Thyroid gland (tissue), 4 donors: ENCODE measurements around the gene FTSJ1. TPM values are rescaled to one million over a fixed set of nuclear protein-coding genes. Genes with fewer than 3 reads are reported as not detected.
"Not testable (repeated sequence)": the region's sequence is repeated elsewhere in the genome, so short reads cannot be mapped to it uniquely, and the experiment has no call there.

Source experiments
- DNase-seq, 2 donors: peaks; one replicate each; pipeline ENCODE4 v3.0.0-alpha.2; 2019
- H3K27ac ChIP-seq, 3 donors: fragments of 200-600 bp; sonication (generic); 1 replicate in 2 of 3; 2 replicates in 1 of 3; pipeline ENCODE4 v1.5.1; 2016 to 2019; ENCODE audit warnings: mild to moderate bottlenecking in 1 of 3, moderate library complexity in 1 of 3
- H3K27me3 ChIP-seq: fragments of 200-600 bp; sonication (generic); one replicate; pipeline ENCODE4 v1.5.1; 2019
- H3K36me3 ChIP-seq, 2 donors: fragments of 200-600 bp; sonication (generic); one replicate each; pipeline ENCODE4 v1.5.1; 2016 to 2019
- H3K4me1 ChIP-seq, 2 donors: fragments of 200-600 bp; sonication (generic); one replicate each; pipeline ENCODE4 v1.5.1; 2017 to 2019
- H3K4me3 ChIP-seq, 3 donors: fragments of 200-600 bp; sonication (generic); replicated peaks in 1 of 3; 1 replicate in 2 of 3; 2 replicates in 1 of 3; pipeline ENCODE4 v1.5.1; 2016; ENCODE audit warnings: mild to moderate bottlenecking in 1 of 3
- H3K9me3 ChIP-seq: fragments of 200-600 bp; sonication (generic); one replicate; pipeline ENCODE4 v1.5.1; 2017
- CTCF ChIP-seq, 6 experiments: fragments of 200-600 bp in 3 of 6; fragments of 450-650 bp in 3 of 6; sonication (generic) in 3 of 6; IDR thresholded peaks; one replicate each; pipeline ENCODE4 v1.5.1; 2016 to 2019; ENCODE audit warnings: antibody characterized with exemption in 6 of 6, mild to moderate bottlenecking in 2 of 6, inconsistent platforms in 1 of 6, moderate library complexity in 1 of 6
- POLR2A ChIP-seq, 2 donors: fragments of 450-650 bp; IDR thresholded peaks; one replicate each; pipeline ENCODE4 v1.6.1; 2017; ENCODE audit warnings: antibody characterized with exemption in 2 of 2, mild to moderate bottlenecking in 2 of 2, moderate library complexity in 1 of 2
- WGBS, 2 donors: methylation state at CpG; one replicate each; pipeline ENCODE4 v1.1.5; 2017; 5-methylcytosine and 5-hydroxymethylcytosine counted together
- intact Hi-C: fragments of 100-400 bp; cut with DNase I; formaldehyde crosslinking; loops from one replicate; pipeline ENCODE4 v1.15.1; 2023
- total RNA-seq, 4 donors: library from RNA; depleted of rRNA; stranded (reverse); fragments of >200 nt; gene quantifications; one replicate each; pipeline ENCODE4 v1.2.3, GENCODE V29; 2016

The FTSJ1 gene
- 10 to 100 TPM; 45.9 to 64.9 (median 62.5) TPM for total RNA-seq

- Histone ChIP-seq H3K4me1 (peaks cover 0 to 3% of the 10 kb centered on the region in 2 donors), H3K36me3 (peaks cover 0 to under 1% of the 10 kb centered on the region in 2 donors), H3K4me3 (peak within 1 kb of the TSS; percentile 42 to 65 (median 58)), H3K9me3 (no peaks in the 10 kb centered on the region), H3K27me3 (no peaks in the 10 kb centered on the region), H3K27ac (peak within 1 kb of the TSS; percentile 65 to 71 (median 65))
- WGBS, 2 donors = 0% methylated on average over 17 to 34 of the region's 75 CpGs
- DNase-seq = peak; percentile 87
- TF ChIP-seq CTCF (IDR thresholded peaks at IDR 0.05) (no peak), POLR2A (IDR thresholded peaks at IDR 0.05) (peak in 1 of 2 donors; percentile 58)
- intact Hi-C loops = no loop called here
These were observed at the start of gene FTSJ1 for GRCh38 chrX:48475774-48476577. Gene FTSJ1, plus strand, starts transcription at chrX:48476199. Its CDS starts 1,849 bp downstream, at chrX:48478048.

DNA sequence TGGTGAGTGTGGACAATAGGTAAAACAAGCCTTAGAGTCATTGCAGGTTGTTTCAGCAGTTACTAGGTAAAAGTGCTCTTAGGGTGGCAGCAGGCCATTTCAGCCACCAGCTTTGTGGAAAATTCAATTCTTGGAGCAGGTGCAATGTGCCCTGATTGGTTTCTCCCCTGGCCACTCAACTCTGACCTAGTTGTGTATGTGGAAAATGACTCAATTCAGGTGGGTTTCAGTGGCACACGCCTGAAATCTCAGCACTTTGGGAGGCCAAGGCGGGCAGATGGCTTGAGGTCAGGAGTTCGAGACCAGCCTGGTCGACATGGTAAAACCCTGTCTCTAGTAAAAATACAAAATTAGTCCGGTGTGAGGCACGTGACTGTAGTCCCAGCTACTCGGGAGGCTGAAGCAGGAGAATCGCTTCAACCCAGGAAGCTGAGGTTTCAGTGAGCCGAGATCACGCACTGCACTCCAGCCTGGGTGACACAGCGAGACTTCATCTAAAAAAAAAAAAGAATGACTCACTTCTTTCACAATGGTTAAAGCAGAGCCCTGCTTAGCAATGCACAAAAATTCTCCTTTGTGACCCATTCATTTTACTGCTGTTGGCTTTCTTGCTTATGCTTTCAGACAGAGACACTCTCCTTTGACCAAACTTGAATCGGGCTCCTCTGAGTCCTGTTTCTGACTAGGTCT, 48.8 kb upstream of the FTSJ1 start:
- WGBS, 2 donors = no CpG with 5 or more reads among the region's 12 CpGs
- DNase-seq, H3K36me3 ChIP-seq, intact Hi-C loops, H3K9me3 ChIP-seq, H3K4me3 ChIP-seq, H3K27ac ChIP-seq, H3K27me3 ChIP-seq, H3K4me1 ChIP-seq: not testable (repeated sequence)

- H3K36me3 ChIP-seq, H3K27me3 ChIP-seq, DNase-seq, H3K27ac ChIP-seq, H3K4me3 ChIP-seq, H3K4me1 ChIP-seq, H3K9me3 ChIP-seq, intact Hi-C loops: not testable (repeated sequence)
- WGBS, 2 donors = 39 to 89% methylated on average over 1 to 5 of the region's 5 CpGs
These were observed 46.4 kb upstream of the FTSJ1 start for GRCh38 chrX:48429606-48430005.

- H3K9me3 ChIP-seq, H3K4me3 ChIP-seq, DNase-seq, H3K27me3 ChIP-seq, H3K36me3 ChIP-seq, H3K27ac ChIP-seq, H3K4me1 ChIP-seq, intact Hi-C loops: not testable (repeated sequence)
- WGBS, 2 donors = 91 to 96% methylated on average over 3 to 4 of the region's 4 CpGs
These were observed 45.8 kb upstream of the FTSJ1 start for GRCh38 chrX:48430166-48430565.

- H3K4me3 ChIP-seq, H3K9me3 ChIP-seq, H3K27me3 ChIP-seq, H3K4me1 ChIP-seq, H3K36me3 ChIP-seq, H3K27ac ChIP-seq, DNase-seq, intact Hi-C loops: not testable (repeated sequence)
- 88% methylated on average over 4 of the region's 13 CpGs; no CpG with 5 or more reads in 1 of the 2 donors for WGBS, 2 donors
These were observed 42.3 kb upstream of the FTSJ1 start for GRCh38 chrX:48433713-48434112.

- H3K27me3 ChIP-seq, H3K9me3 ChIP-seq, DNase-seq, H3K4me3 ChIP-seq, H3K36me3 ChIP-seq, H3K27ac ChIP-seq, H3K4me1 ChIP-seq, intact Hi-C loops: not testable (repeated sequence)
- WGBS, 2 donors = 95 to 98% methylated on average over 6 of the region's 6 CpGs
These were observed 28.8 kb upstream of the FTSJ1 start for GRCh38 chrX:48447201-48447600.

GRCh38 chrX:48450076-48450475, 25.9 kb upstream of the FTSJ1 start:
- intact Hi-C loops = no loop called here
- TF ChIP-seq POLR2A (IDR thresholded peaks at IDR 0.05) (no peak), CTCF (IDR thresholded peaks at IDR 0.05) (no peak)
- Histone ChIP-seq H3K4me3 (no peak overlapping the region), H3K9me3 (no peaks in the 10 kb centered on the region), H3K4me1 (no peaks in the 10 kb centered on the region), H3K27ac (no peak overlapping the region), H3K36me3 (no peaks in the 10 kb centered on the region), H3K27me3 (no peaks in the 10 kb centered on the region)
- DNase-seq = no peak
